Myocyte (in vitro differentiated cells): ENCODE measurements around the gene BNIP3. TPM values are rescaled to one million over a fixed set of nuclear protein-coding genes. Genes with fewer than 3 reads are reported as not detected.

Source experiments
- DNase-seq: peaks from one replicate; pipeline ENCODE4 v3.0.0-alpha.2; 2012; ENCODE audit warnings: low read depth
- polyA plus RNA-seq: library from polyadenylated mRNA; unstranded; fragments of >200 nt; gene quantifications from one replicate; pipeline ENCODE4 v1.2.1, GENCODE V29; 2012; ENCODE audit warnings: missing spikeins
- total RNA-seq: library from RNA; depleted of rRNA; stranded (reverse); fragments of >200 nt; gene quantifications from 2 replicates; pipeline ENCODE4 v1.2.3, GENCODE V29; 2014

BNIP3 gene, protein sequence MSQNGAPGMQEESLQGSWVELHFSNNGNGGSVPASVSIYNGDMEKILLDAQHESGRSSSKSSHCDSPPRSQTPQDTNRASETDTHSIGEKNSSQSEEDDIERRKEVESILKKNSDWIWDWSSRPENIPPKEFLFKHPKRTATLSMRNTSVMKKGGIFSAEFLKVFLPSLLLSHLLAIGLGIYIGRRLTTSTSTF
- 149 and 197 TPM in 2 replicates for total RNA-seq
- polyA plus RNA-seq: 101 TPM

DNA sequence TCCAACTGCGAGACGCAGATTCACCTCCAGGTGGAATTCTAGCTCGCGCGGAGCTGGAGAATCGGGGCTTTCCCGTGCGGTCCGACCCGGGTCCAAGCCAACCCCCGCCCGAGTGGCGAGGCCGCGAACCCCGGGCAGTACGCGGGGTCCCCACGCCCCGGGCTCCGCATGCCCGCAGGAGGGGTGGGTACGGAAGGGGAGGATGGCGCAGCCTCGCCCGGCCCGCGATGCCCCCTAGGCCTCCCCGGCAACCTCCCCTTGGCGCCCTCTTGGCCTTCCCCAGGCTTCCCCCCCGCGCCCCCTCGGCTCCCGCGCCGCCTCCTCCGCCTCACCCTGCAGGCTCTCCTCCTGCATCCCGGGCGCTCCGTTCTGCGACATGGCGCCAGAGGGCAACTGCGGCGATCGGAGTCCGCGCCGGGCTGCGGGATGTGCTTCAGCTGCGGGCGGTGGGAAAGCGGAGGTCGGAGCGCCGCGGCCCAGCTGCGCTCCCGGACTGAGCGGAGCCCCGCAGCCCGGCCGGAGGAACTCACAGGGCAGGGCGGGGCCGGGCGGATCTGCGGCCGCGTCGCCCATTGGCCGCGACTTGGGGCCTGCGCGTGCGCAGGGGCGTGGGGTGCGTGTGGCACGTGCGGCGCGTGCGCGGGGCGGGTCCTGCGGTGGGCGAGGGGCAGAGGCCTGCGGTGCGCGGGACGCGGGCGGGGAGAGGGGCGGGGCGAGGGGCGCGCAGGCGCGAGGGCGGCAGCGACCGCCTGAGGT, at the start of gene BNIP3:
BNIP3 (minus strand) TSS at position 495 of the 756 bp plus-strand sequence; CDS start at position 378, 117 bp downstream.
- peak; percentile 95 for DNase-seq

- no peak for DNase-seq
Observed at GRCh38 chr10:132030898-132031463, 49.3 kb upstream of the BNIP3 start.

- DNase-seq: no peak
Observed at GRCh38 chr10:132028706-132029105, 47.0 kb upstream of the BNIP3 start.

- DNase-seq: peak; percentile 13
Observed at GRCh38 chr10:132027423-132027983, 45.8 kb upstream of the BNIP3 start.

GRCh38 chr10:132023092-132023811, 41.5 kb upstream of the BNIP3 start:
- peak; percentile 68 for DNase-seq

DNA sequence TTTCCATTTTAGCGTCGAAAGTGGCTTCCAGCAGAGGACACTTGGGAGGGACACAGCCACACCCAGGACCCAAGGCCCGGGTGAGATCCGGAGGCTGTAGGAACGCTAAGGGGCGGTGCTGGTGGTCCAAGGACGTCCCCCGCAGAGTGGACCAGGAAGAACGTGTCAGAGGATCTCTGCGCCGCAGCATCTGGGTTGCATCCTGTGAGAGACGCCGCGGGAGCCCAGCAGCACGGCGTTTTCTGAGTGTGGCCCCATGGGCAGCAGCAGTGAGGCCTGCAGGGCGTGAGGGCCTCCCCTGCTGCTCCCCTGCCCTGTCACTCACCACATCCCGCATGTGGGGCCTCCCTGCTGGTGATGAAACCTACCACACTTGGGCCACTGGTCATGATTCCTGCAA, 40.5 kb upstream of the BNIP3 start:
- no peak for DNase-seq

GRCh38 chr10:132021504-132022143, 39.9 kb upstream of the BNIP3 start:
- no peak for DNase-seq

DNA sequence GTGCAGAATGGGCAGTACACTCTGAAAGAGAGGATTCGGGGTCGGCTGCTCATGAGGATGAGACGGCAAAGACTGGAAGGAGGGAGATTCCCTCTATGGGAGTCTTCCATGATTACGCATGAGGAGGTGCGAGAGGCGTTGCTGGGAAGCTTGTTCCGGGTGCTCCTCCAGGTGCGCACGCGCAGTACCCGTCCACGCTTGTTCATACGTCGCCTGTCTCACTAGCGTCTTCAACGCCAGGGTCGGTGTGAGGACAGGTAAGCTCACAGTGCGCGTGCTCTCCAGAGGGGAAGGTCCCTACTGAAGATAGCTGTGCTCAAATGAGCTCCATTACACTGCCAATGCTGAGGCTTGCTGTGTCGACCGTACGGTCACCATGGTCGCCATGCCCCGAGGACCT, 39.3 kb upstream of the BNIP3 start:
- no peak for DNase-seq

GRCh38 chr10:132020456-132020855, 38.7 kb upstream of the BNIP3 start:
- DNase-seq: no peak

DNA sequence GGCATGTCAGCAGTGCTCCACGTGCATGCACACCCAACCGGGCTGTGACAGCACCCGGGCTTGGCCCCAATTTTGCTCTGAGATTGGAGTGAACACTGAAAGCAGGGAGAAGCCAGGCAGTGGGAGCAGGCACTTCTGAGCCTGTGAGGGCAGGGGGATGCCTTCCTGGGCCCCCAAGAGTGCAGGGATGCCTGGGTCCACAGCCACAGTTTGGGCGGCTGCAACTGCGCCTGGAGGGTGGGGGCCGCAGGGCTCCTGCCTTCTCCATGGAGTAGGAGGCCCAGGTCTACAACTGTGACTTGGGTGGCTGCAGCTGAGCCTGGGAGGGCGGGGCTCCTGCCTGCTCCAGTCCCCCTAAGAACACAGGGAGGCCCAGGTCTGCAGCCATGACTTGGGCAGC, 37.6 kb upstream of the BNIP3 start:
- DNase-seq: no peak

GRCh38 chr10:132018446-132018845, 36.7 kb upstream of the BNIP3 start:
- no peak for DNase-seq

GRCh38 chr10:132016514-132016913, 34.8 kb upstream of the BNIP3 start:
- no peak for DNase-seq

DNA sequence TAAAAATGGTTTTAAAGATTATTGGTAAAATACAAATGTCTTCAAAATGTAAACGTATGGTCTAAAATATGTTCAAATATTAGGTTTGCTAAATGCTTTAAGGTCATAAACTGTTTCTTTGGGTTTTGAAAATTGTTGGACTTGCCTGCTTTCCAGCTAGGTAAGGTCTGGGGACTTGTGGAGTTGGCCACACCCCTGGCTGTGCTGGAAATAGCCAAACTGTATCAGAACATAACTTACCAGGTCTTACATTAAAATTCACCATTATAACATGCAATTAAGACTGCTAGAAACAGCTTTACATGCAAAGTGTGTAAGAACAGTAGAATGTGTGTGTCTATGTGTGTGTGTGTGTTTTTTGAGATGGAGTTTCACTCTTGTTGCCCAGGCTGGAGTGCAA, 29.7 kb upstream of the BNIP3 start:
- no peak for DNase-seq

DNA sequence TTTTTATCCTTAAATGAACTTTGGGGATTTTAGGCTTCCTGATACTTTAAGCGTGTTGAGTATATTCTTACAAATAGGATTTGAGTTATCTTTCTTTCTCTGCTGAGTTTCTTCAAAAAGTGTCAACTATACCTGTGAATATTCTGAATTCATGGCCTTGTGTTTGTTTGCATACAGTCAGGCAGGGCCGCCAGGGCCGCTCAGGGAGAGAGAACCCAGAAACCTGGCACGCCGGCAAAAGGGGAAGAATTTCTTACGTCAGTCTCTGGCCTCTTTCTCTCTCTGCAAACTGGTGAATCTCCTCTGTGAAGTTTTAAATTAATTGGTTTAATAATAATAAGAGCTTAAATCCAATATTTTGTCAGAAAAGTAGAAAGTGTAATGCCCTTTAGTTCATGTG, 29.3 kb upstream of the BNIP3 start:
- DNase-seq: no peak

DNA sequence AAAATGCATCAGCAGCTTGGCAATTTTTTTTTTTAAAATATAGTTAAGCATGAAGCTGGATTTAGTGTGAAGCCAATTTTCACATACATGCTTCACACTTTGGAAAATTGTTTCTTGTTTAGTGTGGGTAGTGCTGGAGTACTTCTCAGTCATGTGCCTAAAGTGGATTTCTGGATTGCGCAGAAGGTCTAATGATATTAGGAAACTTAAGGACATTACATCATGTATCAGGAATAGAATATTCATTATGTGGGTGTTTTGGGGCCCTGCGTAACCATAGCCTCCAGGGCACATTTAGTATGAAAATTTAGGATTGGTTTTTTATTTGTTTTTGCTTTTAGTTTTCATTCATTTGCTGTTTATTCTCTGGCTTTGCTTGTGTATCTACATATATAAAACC, 28.8 kb upstream of the BNIP3 start:
- DNase-seq: no peak

DNA sequence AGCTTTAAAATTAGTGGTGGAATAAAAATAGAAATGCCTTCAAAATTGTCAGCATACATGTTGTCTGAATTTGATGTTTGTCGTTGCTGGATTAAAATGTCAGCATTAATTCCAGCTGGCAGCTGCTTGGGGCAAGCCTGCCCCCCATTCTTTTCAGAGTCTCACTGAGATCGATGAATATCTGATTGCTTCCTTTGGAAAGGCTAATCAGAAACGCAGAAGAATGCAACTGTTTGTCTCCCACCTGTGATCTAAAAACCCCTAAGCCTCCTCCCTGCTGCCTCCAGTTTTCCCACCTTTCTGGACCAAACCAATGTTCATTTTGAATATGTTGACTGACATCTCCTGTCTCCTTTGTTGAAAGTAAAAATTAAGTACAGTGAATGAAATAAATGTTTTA, 27.9 kb upstream of the BNIP3 start:
- DNase-seq: no peak

- no peak for DNase-seq
Observed at GRCh38 chr10:132007681-132008080, 26.0 kb upstream of the BNIP3 start.

- no peak for DNase-seq
Observed at GRCh38 chr10:132006966-132007365, 25.2 kb upstream of the BNIP3 start.

GRCh38 chr10:132005147-132005546, 23.4 kb upstream of the BNIP3 start:
- no peak for DNase-seq

DNA sequence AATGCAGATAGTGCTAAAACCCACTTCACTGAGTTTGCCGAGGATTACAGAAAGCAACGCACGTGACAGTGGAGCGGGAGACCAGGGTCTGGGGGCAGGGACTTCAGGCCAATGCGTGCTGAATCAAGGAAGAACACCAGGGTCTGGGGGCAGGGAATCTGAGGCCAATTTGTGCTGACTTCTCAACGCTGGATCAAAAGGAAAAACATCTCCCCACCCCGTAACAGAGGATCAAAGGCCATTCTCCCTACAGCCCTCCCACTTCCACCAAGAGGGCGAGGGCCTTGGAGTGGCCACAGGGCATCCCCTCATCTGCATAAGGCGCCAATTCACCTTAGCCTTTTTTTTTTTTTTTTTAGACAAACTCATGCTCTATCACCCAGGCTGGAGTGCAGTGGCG, 22.3 kb upstream of the BNIP3 start:
- DNase-seq: no peak

DNA sequence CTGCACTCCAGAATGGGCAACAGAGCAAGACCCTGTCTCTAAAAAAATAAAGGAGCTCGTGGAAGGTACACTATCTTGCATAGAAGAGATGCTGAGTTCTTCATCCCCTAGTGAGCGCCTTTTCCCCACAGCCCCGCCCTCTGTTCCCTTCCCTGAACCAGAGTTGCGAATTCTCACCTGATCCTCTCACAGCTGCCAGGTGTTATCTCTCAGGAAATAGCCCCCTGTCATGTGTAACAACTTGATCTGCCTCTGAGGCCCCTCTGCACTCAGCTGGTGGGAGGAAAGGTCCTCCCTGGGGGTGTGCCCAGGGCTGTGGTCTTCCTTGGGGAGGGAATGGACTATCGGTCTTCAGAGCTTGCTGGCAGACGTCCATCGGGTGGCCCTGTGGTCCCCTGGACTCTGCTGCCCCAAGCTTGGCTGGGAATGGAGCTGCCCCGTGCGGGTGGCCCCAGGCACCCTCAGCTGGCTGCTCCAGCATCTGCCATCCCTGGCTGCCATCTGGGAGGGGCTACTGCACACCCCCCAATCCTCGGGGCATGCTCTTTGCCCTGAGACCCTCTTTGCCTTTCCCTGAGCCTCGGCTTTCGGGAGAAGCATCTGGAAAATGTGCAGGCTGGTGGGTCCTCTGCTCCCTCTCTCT, 21.7 kb upstream of the BNIP3 start:
- no peak for DNase-seq
